GM23338 (cell line): ENCODE results near the gene EXOC6. TPM values are rescaled to one million over a fixed set of nuclear protein-coding genes. Genes with fewer than 3 reads are reported as not detected.

ENCODE experiments used
- ATAC-seq: fragments of 200-7000 bp; cut with Tn5 transposase; 3 replicates; pipeline ENCODE4 v1.9.1; 2020
- DNase-seq: peaks from one replicate; pipeline ENCODE4 v3.0.0-alpha.2; 2015; ENCODE audit warnings: low spot score
- H2AFZ ChIP-seq: fragments of 200-600 bp; sonication (generic); 2 replicates; pipeline ENCODE4 v1.8.0; 2016; ENCODE audit warnings: antibody characterized with exemption, mild to moderate bottlenecking, moderate library complexity
- H3F3A ChIP-seq: fragments of 200-600 bp; sonication (generic); replicated peaks from 2 replicates; pipeline ENCODE4 v1.8.0; 2017; ENCODE audit warnings: antibody characterized with exemption, mixed run types, low read depth
- H3K27ac ChIP-seq: fragments of 200-600 bp; sonication (generic); 2 replicates; pipeline ENCODE4 v1.6.1; 2016; ENCODE audit warnings: low read depth
- H3K27me3 ChIP-seq: fragments of 200-600 bp; sonication (generic); 2 replicates; pipeline ENCODE4 v1.8.0; 2016; ENCODE audit warnings: mild to moderate bottlenecking, mixed run types, moderate library complexity; ENCODE audit not compliant: insufficient read depth
- H3K36me3 ChIP-seq: fragments of 200-600 bp; sonication (generic); 2 replicates; pipeline ENCODE4 v1.8.0; 2016; ENCODE audit warnings: mild to moderate bottlenecking; ENCODE audit not compliant: insufficient read depth
- H3K4me1 ChIP-seq: fragments of 200-600 bp; sonication (generic); 2 replicates; pipeline ENCODE4 v1.8.0; 2016; ENCODE audit warnings: mild to moderate bottlenecking, moderate library complexity; ENCODE audit not compliant: insufficient read depth
- H3K4me2 ChIP-seq: fragments of 200-600 bp; sonication (generic); 2 replicates; pipeline ENCODE4 v1.7.1; 2017; ENCODE audit warnings: mixed run types
- H3K4me3 ChIP-seq: fragments of 200-600 bp; sonication (generic); 2 replicates; pipeline ENCODE4 v1.6.1; 2016; ENCODE audit warnings: mixed run types
- H3K79me2 ChIP-seq: fragments of 200-600 bp; sonication (generic); replicated peaks from 2 replicates; pipeline ENCODE4 v1.8.0; 2017; ENCODE audit warnings: mild to moderate bottlenecking; ENCODE audit not compliant: insufficient read depth
- H3K9me2 ChIP-seq: fragments of 200-600 bp; sonication (generic); 2 replicates; pipeline ENCODE4 v1.8.0; 2017; ENCODE audit not compliant: insufficient read depth
- H4K20me1 ChIP-seq: fragments of 200-600 bp; sonication (generic); replicated peaks from 2 replicates; pipeline ENCODE4 v1.8.0; 2017; ENCODE audit warnings: mild to moderate bottlenecking; ENCODE audit not compliant: insufficient read depth
- H3K27ac Mint-ChIP-seq: 2 replicates; pipeline ENCODE4 v1.8.0; 2020; ENCODE audit warnings: inconsistent platforms, mild to moderate bottlenecking, moderate library complexity, mixed read lengths
- H3K27me3 Mint-ChIP-seq: 3 replicates; pipeline ENCODE4 v1.8.0; 2022; ENCODE audit warnings: low read depth, mild to moderate bottlenecking, moderate library complexity, mixed read lengths, inconsistent platforms; ENCODE audit not compliant: insufficient read depth, poor library complexity
- H3K36me3 Mint-ChIP-seq: 3 replicates; pipeline ENCODE4 v1.8.0; 2021; ENCODE audit warnings: low read depth, mild to moderate bottlenecking, inconsistent platforms, moderate library complexity, mixed read lengths
- H3K4me1 Mint-ChIP-seq: 3 replicates; pipeline ENCODE4 v1.8.0; 2020; ENCODE audit warnings: mild to moderate bottlenecking, inconsistent platforms, mixed read lengths
- H3K4me3 Mint-ChIP-seq: 3 replicates; pipeline ENCODE4 v1.8.0; 2021; ENCODE audit warnings: moderate library complexity, mild to moderate bottlenecking, inconsistent platforms, mixed read lengths
- H3K9me3 Mint-ChIP-seq: 3 replicates; pipeline ENCODE4 v1.8.0; 2020; ENCODE audit warnings: moderate library complexity, mild to moderate bottlenecking, inconsistent platforms, mixed read lengths
- CREB1 ChIP-seq: fragments of 250-450 bp; sonication (Bioruptor Pico); IDR thresholded peaks from 2 replicates; pipeline ENCODE4 v1.5.0; 2020; ENCODE audit warnings: low read depth, mild to moderate bottlenecking, moderate library complexity
- EZH2 ChIP-seq: fragments of 200-600 bp; sonication (generic); IDR thresholded peaks from one replicate; pipeline ENCODE4 v1.8.0; 2017; ENCODE audit warnings: antibody characterized with exemption, mild to moderate bottlenecking, low read depth; ENCODE audit not compliant: unreplicated experiment
- EZH2phosphoT487 ChIP-seq: fragments of 200-600 bp; sonication (generic); IDR thresholded peaks from one replicate; pipeline ENCODE4 v1.8.1; 2018; ENCODE audit warnings: antibody characterized with exemption; ENCODE audit not compliant: unreplicated experiment
- JUNB ChIP-seq: IDR thresholded peaks from one replicate; pipeline ENCODE4 v1.6.1; 2016; ENCODE audit warnings: antibody characterized with exemption; ENCODE audit not compliant: unreplicated experiment
- NANOG ChIP-seq: IDR thresholded peaks from 2 replicates; pipeline ENCODE4 v1.6.1; 2016; ENCODE audit warnings: antibody characterized with exemption, borderline replicate concordance
- POLR2AphosphoS5 ChIP-seq: IDR thresholded peaks from 2 replicates; pipeline ENCODE4 v1.6.1; 2016; ENCODE audit warnings: antibody characterized with exemption, low read depth
- STAT1 ChIP-seq: IDR thresholded peaks from one replicate; pipeline ENCODE4 v1.6.1; 2016; ENCODE audit warnings: antibody characterized with exemption; ENCODE audit not compliant: unreplicated experiment
- ZNF114 ChIP-seq: fragments of 250-450 bp; sonication (Bioruptor Pico); IDR thresholded peaks from 2 replicates; pipeline ENCODE4 v1.5.0; 2020; ENCODE audit warnings: mild to moderate bottlenecking, moderate library complexity
- ZNF331 ChIP-seq: fragments of 250-450 bp; sonication (Bioruptor Pico); IDR thresholded peaks from 2 replicates; pipeline ENCODE4 v1.5.0; 2020; ENCODE audit warnings: low read depth, mild to moderate bottlenecking, moderate library complexity
- polyA plus RNA-seq: library from polyadenylated mRNA; unstranded; fragments of >200 nt; fragmentation: Nextera tagmentation; extraction: Ambion mirVana; gene quantifications from 2 replicates; pipeline ENCODE4 v1.2.1, GENCODE V29; 2016
- total RNA-seq: library from RNA; depleted of rRNA; stranded (reverse); fragments of >200 nt; shearing (Covaris generic); gene quantifications from 2 replicates; pipeline ENCODE4 v1.2.3, GENCODE V29; 2014
- TF ChIP-seq, protein P1 (sequence below): fragments of 250-450 bp; sonication (Bioruptor Pico); IDR thresholded peaks from 2 replicates; pipeline ENCODE4 v1.5.0; 2020; ENCODE audit warnings: mild to moderate bottlenecking, moderate library complexity
- TF ChIP-seq, protein P2 (sequence below), 2 experiments: fragments of 200-600 bp in 1 of 2; sonication (generic) in 1 of 2; conservative IDR thresholded peaks; 2 replicates each; pipeline versions ENCODE4 v1.5.1 to v1.6.1; 2016 to 2017; ENCODE audit warnings: antibody characterized with exemption in 2 of 2, low read depth in 2 of 2, mild to moderate bottlenecking in 2 of 2, moderate library complexity in 1 of 2
- TF ChIP-seq, protein P3 (sequence below): IDR thresholded peaks from 2 replicates; pipeline ENCODE4 v1.6.1; 2016; ENCODE audit warnings: antibody characterized with exemption
- TF ChIP-seq, protein P4 (sequence below): IDR thresholded peaks from one replicate; pipeline ENCODE4 v1.6.1; 2018; ENCODE audit warnings: antibody characterized with exemption; ENCODE audit not compliant: unreplicated experiment

Gene EXOC6
- total and polyA plus RNA-seq, 2 experiments from 2014 or later, result 5.0 to 6.0 TPM

DNA sequence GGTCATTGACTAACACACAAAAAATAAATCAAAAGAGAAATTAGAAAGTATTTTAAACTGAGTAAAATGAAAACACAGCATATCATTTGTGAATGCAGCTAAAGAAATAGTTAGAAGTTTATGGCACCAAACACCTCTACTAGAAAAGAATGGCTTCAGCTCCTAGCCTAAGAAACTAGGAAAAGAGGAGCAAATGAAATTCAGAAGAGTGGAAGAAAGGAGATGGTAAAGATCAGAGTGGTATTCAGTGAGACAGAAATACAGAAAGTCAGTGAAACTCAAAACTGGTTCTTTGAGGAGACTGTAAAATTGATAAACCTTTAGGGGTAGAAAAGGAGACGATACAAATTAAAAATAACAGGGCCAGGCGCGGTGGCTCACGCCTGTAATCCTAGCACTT is 2.7 kb downstream of the EXOC6 start:
- no peak for TF ChIP-seq JUNB
- TF ChIP-seq, protein P1, sequence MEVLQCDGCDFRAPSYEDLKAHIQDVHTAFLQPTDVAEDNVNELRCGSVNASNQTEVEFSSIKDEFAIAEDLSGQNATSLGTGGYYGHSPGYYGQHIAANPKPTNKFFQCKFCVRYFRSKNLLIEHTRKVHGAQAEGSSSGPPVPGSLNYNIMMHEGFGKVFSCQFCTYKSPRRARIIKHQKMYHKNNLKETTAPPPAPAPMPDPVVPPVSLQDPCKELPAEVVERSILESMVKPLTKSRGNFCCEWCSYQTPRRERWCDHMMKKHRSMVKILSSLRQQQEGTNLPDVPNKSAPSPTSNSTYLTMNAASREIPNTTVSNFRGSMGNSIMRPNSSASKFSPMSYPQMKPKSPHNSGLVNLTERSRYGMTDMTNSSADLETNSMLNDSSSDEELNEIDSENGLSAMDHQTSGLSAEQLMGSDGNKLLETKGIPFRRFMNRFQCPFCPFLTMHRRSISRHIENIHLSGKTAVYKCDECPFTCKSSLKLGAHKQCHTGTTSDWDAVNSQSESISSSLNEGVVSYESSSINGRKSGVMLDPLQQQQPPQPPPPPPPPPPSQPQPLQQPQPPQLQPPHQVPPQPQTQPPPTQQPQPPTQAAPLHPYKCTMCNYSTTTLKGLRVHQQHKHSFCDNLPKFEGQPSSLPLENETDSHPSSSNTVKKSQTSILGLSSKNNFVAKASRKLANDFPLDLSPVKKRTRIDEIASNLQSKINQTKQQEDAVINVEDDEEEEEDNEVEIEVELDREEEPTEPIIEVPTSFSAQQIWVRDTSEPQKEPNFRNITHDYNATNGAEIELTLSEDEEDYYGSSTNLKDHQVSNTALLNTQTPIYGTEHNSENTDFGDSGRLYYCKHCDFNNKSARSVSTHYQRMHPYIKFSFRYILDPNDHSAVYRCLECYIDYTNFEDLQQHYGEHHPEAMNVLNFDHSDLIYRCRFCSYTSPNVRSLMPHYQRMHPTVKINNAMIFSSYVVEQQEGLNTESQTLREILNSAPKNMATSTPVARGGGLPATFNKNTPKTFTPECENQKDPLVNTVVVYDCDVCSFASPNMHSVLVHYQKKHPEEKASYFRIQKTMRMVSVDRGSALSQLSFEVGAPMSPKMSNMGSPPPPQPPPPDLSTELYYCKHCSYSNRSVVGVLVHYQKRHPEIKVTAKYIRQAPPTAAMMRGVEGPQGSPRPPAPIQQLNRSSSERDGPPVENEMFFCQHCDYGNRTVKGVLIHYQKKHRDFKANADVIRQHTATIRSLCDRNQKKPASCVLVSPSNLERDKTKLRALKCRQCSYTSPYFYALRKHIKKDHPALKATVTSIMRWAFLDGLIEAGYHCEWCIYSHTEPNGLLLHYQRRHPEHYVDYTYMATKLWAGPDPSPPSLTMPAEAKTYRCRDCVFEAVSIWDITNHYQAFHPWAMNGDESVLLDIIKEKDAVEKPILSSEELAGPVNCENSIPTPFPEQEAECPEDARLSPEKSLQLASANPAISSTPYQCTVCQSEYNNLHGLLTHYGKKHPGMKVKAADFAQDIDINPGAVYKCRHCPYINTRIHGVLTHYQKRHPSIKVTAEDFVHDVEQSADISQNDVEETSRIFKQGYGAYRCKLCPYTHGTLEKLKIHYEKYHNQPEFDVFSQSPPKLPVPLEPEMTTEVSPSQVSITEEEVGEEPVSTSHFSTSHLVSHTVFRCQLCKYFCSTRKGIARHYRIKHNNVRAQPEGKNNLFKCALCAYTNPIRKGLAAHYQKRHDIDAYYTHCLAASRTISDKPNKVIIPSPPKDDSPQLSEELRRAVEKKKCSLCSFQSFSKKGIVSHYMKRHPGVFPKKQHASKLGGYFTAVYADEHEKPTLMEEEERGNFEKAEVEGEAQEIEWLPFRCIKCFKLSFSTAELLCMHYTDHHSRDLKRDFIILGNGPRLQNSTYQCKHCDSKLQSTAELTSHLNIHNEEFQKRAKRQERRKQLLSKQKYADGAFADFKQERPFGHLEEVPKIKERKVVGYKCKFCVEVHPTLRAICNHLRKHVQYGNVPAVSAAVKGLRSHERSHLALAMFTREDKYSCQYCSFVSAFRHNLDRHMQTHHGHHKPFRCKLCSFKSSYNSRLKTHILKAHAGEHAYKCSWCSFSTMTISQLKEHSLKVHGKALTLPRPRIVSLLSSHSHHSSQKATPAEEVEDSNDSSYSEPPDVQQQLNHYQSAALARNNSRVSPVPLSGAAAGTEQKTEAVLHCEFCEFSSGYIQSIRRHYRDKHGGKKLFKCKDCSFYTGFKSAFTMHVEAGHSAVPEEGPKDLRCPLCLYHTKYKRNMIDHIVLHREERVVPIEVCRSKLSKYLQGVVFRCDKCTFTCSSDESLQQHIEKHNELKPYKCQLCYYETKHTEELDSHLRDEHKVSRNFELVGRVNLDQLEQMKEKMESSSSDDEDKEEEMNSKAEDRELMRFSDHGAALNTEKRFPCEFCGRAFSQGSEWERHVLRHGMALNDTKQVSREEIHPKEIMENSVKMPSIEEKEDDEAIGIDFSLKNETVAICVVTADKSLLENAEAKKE (CRISPR knock-in tag), result no peak
- TF ChIP-seq STAT1, result no peak
- TF ChIP-seq POLR2AphosphoS5, result no peak
- TF ChIP-seq, protein P2, sequence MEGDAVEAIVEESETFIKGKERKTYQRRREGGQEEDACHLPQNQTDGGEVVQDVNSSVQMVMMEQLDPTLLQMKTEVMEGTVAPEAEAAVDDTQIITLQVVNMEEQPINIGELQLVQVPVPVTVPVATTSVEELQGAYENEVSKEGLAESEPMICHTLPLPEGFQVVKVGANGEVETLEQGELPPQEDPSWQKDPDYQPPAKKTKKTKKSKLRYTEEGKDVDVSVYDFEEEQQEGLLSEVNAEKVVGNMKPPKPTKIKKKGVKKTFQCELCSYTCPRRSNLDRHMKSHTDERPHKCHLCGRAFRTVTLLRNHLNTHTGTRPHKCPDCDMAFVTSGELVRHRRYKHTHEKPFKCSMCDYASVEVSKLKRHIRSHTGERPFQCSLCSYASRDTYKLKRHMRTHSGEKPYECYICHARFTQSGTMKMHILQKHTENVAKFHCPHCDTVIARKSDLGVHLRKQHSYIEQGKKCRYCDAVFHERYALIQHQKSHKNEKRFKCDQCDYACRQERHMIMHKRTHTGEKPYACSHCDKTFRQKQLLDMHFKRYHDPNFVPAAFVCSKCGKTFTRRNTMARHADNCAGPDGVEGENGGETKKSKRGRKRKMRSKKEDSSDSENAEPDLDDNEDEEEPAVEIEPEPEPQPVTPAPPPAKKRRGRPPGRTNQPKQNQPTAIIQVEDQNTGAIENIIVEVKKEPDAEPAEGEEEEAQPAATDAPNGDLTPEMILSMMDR (conservative IDR thresholded peaks at IDR 0.05; ENCODE audit: low read depth in 2 of 2), result no peak
- TF ChIP-seq NANOG, result no peak
- TF ChIP-seq ZNF331 (CRISPR knock-in tag), result no peak
- TF ChIP-seq CREB1 (CRISPR knock-in tag), result no peak
- TF ChIP-seq, protein P3, sequence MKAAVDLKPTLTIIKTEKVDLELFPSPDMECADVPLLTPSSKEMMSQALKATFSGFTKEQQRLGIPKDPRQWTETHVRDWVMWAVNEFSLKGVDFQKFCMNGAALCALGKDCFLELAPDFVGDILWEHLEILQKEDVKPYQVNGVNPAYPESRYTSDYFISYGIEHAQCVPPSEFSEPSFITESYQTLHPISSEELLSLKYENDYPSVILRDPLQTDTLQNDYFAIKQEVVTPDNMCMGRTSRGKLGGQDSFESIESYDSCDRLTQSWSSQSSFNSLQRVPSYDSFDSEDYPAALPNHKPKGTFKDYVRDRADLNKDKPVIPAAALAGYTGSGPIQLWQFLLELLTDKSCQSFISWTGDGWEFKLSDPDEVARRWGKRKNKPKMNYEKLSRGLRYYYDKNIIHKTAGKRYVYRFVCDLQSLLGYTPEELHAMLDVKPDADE, result no peak
- TF ChIP-seq, protein P4, sequence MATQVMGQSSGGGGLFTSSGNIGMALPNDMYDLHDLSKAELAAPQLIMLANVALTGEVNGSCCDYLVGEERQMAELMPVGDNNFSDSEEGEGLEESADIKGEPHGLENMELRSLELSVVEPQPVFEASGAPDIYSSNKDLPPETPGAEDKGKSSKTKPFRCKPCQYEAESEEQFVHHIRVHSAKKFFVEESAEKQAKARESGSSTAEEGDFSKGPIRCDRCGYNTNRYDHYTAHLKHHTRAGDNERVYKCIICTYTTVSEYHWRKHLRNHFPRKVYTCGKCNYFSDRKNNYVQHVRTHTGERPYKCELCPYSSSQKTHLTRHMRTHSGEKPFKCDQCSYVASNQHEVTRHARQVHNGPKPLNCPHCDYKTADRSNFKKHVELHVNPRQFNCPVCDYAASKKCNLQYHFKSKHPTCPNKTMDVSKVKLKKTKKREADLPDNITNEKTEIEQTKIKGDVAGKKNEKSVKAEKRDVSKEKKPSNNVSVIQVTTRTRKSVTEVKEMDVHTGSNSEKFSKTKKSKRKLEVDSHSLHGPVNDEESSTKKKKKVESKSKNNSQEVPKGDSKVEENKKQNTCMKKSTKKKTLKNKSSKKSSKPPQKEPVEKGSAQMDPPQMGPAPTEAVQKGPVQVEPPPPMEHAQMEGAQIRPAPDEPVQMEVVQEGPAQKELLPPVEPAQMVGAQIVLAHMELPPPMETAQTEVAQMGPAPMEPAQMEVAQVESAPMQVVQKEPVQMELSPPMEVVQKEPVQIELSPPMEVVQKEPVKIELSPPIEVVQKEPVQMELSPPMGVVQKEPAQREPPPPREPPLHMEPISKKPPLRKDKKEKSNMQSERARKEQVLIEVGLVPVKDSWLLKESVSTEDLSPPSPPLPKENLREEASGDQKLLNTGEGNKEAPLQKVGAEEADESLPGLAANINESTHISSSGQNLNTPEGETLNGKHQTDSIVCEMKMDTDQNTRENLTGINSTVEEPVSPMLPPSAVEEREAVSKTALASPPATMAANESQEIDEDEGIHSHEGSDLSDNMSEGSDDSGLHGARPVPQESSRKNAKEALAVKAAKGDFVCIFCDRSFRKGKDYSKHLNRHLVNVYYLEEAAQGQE, result no peak
- no peak for TF ChIP-seq EZH2
- no peak for TF ChIP-seq EZH2phosphoT487
- no peak for TF ChIP-seq ZNF114 (CRISPR knock-in tag)
- H3K4me1 ChIP-seq, result peaks cover 13% of the 10 kb centered on the region; the same call in 1 of the 2 replicates
- Mint-ChIP-seq H3K27me3 (peaks cover 24% of the 10 kb centered on the region), H3K36me3 (no peaks in the 10 kb centered on the region), H3K4me3 (no peak overlapping the region), H3K4me1 (peaks cover 8% of the 10 kb centered on the region; the same call in 2 of the 3 replicates), H3K27ac (no peak overlapping the region), H3K9me3 (peaks cover 4% of the 10 kb centered on the region; the same call in 2 of the 3 replicates)
- H4K20me1 ChIP-seq, result no peaks in the 10 kb centered on the region; the same call in 1 of the 2 replicates
- no peaks in the 10 kb centered on the region for H3K36me3 ChIP-seq
- no peaks in the 10 kb centered on the region for H3K9me2 ChIP-seq
- DNase-seq, result no peak
- H3F3A ChIP-seq, result no peaks in the 10 kb centered on the region
- no peak overlapping the region for H3K27ac ChIP-seq
- no peak overlapping the region for H3K4me2 ChIP-seq
- H2AFZ ChIP-seq, result no peak overlapping the region
- no peak for ATAC-seq
- no peaks in the 10 kb centered on the region for H3K79me2 ChIP-seq
- peaks cover 51% of the 10 kb centered on the region for H3K27me3 ChIP-seq
- no peak overlapping the region for H3K4me3 ChIP-seq
